GM21515 (cell line): ENCODE measurements around the gene AFG3L2.

ENCODE experiments used
- ATAC-seq: cut with Tn5 transposase; IDR thresholded peaks from one replicate; pipeline ENCODE4 v1.9.1; 2021; ENCODE audit not compliant: unreplicated experiment

Gene AFG3L2

DNA sequence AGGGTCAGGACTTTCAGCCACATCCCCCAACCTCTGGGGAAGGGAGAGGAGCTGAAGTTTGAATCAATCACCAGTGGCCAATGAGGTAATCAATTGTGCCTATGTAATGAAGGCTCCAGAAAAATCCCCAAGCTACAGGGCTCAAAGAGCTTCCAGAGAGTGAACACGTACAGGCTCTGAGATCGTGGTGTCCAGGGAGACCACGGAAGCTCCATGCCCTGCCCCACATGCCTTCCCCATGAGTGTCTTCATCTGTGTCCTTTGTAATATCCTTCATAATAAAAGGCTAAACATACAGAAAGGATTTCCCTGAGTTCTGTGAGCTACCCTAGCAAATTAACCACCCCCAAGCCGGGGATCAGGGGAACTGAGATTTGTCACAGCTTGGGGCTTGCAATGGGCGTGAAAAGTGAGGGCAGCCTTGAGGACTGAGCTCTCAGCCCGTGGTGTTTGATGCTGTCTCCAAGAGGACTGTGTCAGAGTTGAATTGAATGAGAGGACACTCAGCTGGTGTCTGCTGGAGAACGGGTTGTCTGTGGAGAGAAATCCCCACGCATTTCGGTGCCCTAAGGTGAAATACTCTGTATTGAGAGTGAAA is 94.5 kb downstream of the AFG3L2 start:
- ATAC-seq, result no peak

DNA sequence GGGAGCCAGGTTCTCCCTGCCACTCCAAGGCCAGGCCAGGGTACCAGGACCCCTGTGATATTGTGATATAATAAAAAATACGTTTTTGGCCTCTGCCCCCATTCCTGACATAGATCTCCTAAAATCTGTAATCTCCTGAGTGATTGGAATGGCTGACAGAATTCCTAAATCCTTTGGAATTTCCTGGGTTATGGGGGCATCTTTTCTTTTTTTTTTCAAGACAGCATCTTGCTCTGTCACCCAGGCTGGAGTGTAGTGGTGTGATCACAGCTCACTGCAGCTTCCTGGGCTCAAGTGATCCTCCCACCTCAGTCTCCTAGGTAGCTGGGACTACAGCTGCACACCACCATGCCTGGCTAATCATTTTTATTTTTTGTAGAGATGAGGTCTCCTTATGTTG is 95.2 kb downstream of the AFG3L2 start:
- ATAC-seq, result no peak

DNA sequence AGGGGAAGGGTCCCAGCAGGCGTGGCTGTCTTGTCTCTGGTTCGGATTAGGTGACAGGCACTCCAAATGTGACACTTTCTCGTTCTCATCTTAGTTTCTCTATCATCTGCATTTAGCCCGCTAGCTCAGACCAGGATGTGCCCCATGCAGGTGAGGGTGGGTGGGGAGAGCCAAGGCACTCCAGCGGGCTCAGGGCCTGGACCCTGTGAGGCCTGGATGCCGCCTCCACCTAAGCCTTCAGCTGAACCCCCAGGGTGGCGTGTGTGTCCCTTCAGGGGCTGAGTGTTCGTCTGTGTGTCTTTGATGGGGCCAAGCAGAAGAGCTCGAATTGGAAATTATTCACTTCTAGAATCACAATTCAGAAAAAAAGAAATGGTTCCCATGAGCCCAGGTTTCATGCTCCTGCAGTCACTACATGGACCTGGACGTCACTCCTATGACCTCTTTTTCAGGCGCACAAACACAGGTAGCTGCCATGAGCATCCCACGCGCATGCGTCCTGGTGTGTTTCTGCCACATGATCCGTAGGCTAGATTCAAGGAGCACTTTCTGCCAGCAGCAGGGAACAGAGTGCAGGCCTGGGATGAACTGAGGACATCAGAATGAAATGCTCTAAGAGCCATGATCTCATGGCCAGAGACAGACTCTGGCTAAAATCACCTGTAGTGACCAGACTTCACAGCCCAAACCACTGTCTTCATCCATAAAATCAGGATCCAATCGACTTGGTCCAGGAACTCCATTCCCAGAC is 97.1 kb downstream of the AFG3L2 start:
- ATAC-seq, result no peak
